Measurements from ENCODE around the gene AZIN2.

The AZIN2 gene

GRCh38 chr1:33092438-33092837 lies 11.5 kb downstream of the AZIN2 start:
- ChIA-PET CTCF (interaction anchor here (0.8 to 2.2 kb wide), 5 partner anchors 12 to 376 kb away, joined by 3 to 10 read pairs (median 3); partner anchors contain the start of gene AZIN2), POLR2A (no interaction called here)
- no peak for DNase-seq (ENCODE audit: extremely low spot score)
- TF ChIP-seq CTCF (IDR thresholded peaks at IDR 0.05; ENCODE audit: control extremely low read depth, extremely low read depth, low read depth, missing control alignments): no peak

GRCh38 chr1:33093004-33093403 lies 12.1 kb downstream of the AZIN2 start:
- DNase-seq (ENCODE audit: extremely low spot score): no peak
- ChIA-PET POLR2A (no interaction called here), CTCF (interaction anchor here (0.8 to 4.9 kb wide), 9 partner anchors 8 to 375 kb away, joined by 3 to 49 read pairs (median 4); partner anchors contain the start of gene AZIN2)
- TF ChIP-seq CTCF (IDR thresholded peaks at IDR 0.05; ENCODE audit: control extremely low read depth, extremely low read depth, low read depth, missing control alignments): no peak

GRCh38 chr1:33094486-33094885 lies 13.5 kb downstream of the AZIN2 start:
- ChIA-PET POLR2A (no interaction called here), CTCF (interaction anchor here (1.0 to 4.9 kb wide), 13 partner anchors 10 to 518 kb away, joined by 3 to 49 read pairs (median 7); partner anchors contain the start of gene AZIN2)
- no peak for TF ChIP-seq CTCF (IDR thresholded peaks at IDR 0.05; ENCODE audit: control extremely low read depth, extremely low read depth, low read depth, missing control alignments)
- DNase-seq (ENCODE audit: extremely low spot score): no peak

- CTCF ChIA-PET: interaction anchor here (0.7 to 4.9 kb wide), 21 partner anchors 10 to 601 kb away, joined by 3 to 49 read pairs (median 5); partner anchors contain the start of gene AZIN2
- POLR2A ChIA-PET: no interaction called here
- peak; percentile 83 for TF ChIP-seq CTCF (IDR thresholded peaks at IDR 0.05; ENCODE audit: control extremely low read depth, extremely low read depth, low read depth, missing control alignments)
- peak; percentile 29 for DNase-seq (ENCODE audit: extremely low spot score)
These were observed 14.1 kb downstream of the AZIN2 start for GRCh38 chr1:33094971-33095604.

- CTCF ChIA-PET: interaction anchor here (0.9 to 4.9 kb wide), 16 partner anchors 8 to 602 kb away, joined by 3 to 49 read pairs (median 4); no protein-coding TSS in a partner anchor
- POLR2A ChIA-PET: interaction anchor here (0.6 kb wide), 1 partner anchor 18 kb away, joined by 7 read pairs; no protein-coding TSS in a partner anchor
- TF ChIP-seq CTCF (IDR thresholded peaks at IDR 0.05; ENCODE audit: control extremely low read depth, extremely low read depth, low read depth, missing control alignments): no peak
- DNase-seq (ENCODE audit: extremely low spot score): no peak
These were observed 15.5 kb downstream of the AZIN2 start for GRCh38 chr1:33096363-33097005.

GRCh38 chr1:33097137-33097611 lies 16.2 kb downstream of the AZIN2 start:
- POLR2A ChIA-PET: interaction anchor here (0.6 kb wide), 1 partner anchor 17 kb away, joined by 7 read pairs; no protein-coding TSS in a partner anchor
- DNase-seq (ENCODE audit: extremely low spot score): no peak
- TF ChIP-seq CTCF (IDR thresholded peaks at IDR 0.05; ENCODE audit: control extremely low read depth, extremely low read depth, low read depth, missing control alignments): no peak
- CTCF ChIA-PET: interaction anchor here (0.9 to 4.9 kb wide), 7 partner anchors 9 to 535 kb away, joined by 3 to 49 read pairs (median 4); no protein-coding TSS in a partner anchor
